ENCODE measurements around the gene CAMK2A.

DNA sequence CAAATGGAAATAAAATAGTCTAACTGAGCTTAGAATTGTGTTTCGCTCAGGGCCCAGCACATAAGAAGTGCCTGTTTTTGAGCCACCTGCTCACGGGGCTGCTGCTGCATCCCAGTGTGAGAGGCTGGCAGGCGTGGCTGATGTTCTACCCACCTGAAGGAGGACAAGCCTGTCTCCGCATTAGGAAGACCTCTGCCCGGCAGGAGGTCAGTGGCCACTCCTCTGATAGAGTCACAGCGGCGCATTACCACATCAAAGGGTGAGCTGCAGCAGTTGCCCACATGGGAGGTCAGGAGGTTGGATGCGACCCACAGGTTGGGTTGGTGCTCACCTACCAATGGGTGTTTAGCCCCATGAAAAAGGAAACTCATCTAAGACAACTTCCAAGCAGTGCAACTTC lies 103.4 kb downstream of the CAMK2A start:
- TF ChIP-seq, protein P1, sequence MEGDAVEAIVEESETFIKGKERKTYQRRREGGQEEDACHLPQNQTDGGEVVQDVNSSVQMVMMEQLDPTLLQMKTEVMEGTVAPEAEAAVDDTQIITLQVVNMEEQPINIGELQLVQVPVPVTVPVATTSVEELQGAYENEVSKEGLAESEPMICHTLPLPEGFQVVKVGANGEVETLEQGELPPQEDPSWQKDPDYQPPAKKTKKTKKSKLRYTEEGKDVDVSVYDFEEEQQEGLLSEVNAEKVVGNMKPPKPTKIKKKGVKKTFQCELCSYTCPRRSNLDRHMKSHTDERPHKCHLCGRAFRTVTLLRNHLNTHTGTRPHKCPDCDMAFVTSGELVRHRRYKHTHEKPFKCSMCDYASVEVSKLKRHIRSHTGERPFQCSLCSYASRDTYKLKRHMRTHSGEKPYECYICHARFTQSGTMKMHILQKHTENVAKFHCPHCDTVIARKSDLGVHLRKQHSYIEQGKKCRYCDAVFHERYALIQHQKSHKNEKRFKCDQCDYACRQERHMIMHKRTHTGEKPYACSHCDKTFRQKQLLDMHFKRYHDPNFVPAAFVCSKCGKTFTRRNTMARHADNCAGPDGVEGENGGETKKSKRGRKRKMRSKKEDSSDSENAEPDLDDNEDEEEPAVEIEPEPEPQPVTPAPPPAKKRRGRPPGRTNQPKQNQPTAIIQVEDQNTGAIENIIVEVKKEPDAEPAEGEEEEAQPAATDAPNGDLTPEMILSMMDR (IDR thresholded peaks at IDR 0.05): no peak
- TF ChIP-seq POLR2A (IDR thresholded peaks at IDR 0.05): no peak
